Stimulated activated CD8-positive, alpha-beta memory T cell treated with anti-CD3 and anti-CD28 coated beads, Interleukin-4, amount 100 ng/mL, for 4 hours (primary cell): ENCODE data around the gene SNX32.

ENCODE experiments used
- DNase-seq, 2 donors: peaks; one replicate each; pipeline ENCODE4 v3.0.0-alpha.2; 2020; ENCODE audit warnings: low read depth in 2 of 2, low spot score in 1 of 2

The SNX32 gene

DNA sequence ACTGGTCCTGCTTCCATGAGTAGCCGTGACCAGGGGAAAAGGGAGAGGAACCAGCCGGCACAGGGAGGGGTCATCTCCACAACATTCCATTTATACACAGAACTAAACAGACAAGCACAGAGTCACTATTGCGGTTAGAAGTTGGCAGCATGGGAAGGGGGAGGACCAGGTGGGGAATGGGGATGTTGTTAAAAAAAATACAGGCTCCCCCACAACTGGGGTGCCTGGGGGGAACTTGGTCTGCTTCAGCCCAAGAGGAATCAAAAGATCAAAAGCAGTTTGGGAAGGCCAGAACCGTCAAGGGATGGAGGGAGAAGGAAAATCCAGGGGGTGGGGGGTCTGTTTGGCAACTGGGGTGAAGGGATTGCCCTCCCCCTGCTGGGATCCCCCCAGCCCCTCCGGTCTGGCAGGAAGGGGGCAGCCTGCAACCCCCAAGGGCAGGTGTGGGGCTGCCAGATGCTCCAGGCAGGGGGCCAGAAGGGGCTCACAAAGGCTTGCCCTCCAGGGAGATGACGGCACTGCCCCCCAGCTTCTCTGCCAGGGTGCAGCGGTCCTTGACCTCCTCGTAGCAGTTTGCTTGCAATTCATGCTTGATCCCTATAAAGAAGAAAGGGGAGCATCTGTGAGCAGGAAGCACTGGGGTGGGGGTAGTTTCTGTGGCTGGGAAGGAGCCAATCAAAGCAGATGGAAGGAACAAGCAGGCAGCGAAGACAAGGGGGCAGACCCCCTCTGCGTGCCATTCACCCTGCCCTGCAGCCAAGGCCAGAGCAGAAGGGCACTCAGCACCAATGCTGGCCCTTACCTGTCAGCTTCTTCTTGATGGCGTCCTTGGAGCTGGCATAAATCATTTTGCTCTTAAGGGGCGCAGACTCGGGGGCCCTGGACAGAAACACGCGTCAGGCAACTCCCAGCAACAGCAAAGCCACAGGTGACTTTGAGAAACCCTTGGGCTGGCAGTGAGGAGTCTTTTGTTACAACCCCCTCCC is 21.4 kb downstream of the SNX32 start:
- no peak for DNase-seq

DNA sequence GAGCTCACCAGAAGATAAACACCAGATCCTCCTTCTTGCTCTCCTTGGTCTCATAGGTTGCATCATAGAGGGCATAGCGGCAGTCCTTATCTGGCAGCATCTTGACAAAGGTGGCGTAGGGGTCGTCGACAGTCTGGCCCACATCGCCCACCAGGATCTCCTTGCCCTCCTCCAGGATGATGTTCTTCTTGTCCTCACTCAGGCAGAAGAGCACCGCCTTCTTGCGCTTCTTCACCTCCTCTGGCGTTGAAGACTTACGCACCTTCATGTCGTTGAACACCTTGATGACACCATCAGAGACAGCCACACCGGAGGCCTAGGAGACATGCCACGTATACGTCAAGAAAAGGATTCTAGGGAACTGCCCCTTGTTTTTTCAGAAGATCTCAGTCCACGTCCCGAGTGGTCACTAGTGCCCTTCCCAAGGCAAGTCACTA is 22.2 kb downstream of the SNX32 start:
- no peak for DNase-seq

DNA sequence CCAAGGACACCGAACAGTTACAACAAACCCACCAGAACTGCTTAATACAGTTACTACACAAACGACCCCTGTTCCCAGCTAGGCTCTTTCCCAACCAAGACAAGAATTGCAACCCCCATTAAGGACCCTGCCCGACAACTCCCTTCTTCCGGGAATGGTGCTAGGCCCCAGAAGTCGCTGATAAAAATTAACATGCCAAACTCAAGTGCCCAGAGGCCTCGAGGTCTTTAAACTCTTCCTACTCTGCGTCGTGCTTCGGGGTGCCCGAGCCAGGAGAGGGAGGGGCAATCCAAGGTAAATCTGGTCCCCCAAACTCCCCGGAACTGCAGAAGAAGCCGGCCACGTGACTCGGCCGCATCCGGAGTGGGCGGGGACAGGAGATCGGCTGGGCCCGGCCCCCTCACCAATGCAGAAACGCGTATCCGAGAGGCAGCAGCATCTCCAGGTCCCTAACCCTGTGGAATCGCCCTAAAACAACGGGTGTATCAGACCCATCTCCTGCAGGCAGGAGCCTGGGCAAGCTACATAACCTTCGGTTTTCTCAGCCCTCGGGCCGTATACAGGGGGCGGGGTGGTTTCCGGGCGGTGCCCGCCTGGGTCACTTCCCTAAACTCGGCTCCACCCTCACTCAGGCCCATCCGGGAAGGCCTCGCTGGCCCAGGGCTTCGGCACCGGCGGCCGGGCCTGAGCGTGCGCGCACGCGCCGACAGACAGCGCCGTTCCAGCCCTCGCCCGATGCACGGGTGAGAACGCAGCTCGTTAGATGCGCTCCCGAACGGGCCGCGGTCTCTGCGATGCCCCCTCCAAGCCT is 23.1 kb downstream of the SNX32 start:
- DNase-seq = peak; percentile 65 to 72

DNA sequence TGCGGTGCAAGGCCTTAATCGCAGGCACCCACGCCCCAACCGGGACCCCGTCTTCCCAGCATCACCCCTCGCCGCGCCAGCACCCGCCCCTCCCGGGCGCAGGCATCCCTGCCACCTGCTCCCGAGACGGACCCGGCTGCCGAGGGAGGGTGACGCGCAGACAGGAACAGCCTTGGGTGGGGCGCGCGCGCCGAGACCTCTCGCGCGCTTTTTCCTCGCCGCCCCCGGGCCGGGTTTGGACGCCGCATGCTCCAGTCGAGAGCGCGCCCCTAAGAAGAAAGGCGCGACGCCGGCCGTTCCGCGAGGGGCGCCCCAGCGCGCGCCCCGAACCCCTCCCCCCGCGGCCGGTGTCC is 23.7 kb downstream of the SNX32 start:
- DNase-seq = peak in 1 of 2 donors; percentile 26

DNA sequence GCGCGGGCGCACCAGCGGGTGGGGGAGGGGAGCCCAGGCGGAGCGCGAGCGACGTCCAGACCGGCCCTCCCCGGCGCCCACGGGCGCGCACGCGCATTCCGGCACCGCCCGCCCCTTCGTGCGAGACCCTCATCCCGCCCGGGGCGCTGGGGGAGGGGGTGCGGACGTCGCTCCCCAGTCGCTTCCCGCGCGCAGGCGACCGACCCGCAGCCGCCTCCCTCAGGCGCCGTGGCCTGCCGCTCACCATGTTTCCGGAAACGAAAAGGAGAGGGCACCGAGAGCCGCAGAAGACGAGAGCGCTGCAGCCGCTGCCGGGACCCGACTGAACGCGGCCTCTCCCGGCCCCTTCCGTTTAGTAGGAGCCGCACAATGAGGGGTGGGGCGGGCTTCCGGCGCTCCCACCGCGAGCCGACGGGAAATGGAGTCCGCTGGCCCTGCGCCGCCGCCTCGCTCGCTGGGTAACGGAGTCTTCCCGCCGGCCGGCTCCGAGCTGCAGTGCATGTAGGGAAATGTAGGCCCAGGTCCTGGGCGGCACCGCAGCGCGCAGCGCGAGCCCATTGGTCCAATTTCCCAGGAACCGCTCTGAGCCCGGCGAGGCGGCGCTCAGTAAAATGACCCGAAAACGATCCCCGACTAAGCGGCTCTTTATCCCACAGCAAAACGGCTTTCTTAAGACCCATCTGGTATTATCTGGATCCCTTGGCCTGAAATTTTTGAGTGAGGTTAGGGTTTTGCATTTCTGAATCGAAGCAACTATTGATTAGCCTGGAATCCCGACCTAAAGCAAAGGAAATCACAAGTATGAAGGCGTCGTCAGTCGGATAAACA is 24.3 kb downstream of the SNX32 start, which contains the start of gene CFL1:
TSS of gene CFL1 (minus strand) at position 328 of the 828 bp plus-strand sequence. CDS start at position 247, 81 bp downstream.
- peak; percentile 90 to 95 for DNase-seq

DNA sequence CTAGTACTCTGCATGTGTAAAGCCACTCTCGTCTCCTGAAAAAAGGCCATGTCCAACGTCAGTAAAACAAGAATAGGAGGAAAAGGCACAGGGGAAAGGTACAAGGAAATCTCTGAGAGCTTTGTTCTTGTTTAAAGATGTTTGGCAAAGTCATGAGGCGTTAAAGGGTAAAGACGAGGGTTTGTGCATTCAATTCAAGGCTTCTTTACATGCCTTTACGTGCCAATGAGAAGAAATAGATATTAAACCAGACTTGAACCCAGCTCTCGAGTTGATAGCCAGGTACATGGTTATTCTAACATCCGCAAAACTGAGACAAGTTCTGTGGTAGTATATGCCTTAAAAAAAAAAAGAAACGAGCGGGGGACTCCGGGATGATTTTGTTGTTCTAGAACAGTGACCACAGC is 24.9 kb downstream of the SNX32 start:
- DNase-seq = no peak

DNA sequence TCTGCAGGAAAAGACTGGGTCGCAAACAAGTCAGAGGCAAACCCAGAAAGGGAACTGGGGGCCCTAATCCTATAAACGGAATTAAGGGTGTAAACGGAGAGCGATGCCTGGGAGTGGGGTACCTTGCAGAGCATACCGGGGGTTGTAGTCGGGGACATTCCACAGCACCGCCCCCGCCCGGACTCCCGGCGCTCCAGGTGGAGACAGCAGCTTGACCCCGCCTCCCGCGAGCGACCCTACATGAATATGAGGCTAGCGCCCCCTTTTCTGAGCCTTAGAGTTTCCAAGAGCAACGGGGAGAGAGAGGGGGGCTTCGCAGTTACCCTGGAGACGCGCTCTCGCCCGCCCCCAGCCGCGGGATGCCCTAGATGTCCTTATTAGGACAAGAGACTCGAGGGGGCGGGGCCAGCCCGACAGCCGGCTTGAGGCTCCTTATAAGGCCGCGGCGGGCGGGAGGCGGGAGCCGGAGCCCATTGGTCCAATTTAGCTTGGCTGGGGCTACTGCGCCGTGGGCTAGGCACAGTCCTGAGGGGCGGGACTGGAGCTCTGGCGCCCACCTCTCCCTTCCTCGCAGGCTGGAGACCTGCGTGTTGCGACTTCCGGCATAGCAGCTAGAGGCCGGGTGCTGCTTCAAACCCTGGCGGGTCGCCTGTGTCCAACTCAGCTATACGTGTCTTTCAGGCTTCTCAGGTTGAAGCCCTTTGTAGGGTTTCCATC is 25.5 kb downstream of the SNX32 start:
- peak; percentile 92 to 99 for DNase-seq

DNA sequence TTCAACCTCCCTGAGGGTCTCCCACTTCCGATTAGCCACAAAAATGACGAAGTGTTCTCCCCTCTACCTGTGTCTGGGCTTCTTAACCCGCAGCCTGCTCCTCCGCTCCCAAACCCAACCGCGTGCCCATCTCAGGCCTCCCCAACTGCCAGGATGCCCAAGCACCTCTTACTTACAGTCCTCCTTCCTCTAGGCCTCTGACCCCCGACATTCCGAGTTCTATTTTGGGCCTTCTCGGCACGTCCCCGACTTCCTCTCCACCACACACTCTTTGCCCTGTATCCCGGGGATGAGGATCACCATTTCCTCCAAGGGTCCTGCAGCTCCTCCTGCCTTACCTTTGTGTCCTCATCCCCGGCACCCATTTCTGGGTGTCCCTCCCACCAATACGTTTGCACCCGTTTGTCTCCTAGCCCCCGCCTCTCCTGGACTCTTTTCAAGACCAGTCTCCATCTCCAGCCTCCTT is 26.1 kb downstream of the SNX32 start:
- DNase-seq = no peak

DNA sequence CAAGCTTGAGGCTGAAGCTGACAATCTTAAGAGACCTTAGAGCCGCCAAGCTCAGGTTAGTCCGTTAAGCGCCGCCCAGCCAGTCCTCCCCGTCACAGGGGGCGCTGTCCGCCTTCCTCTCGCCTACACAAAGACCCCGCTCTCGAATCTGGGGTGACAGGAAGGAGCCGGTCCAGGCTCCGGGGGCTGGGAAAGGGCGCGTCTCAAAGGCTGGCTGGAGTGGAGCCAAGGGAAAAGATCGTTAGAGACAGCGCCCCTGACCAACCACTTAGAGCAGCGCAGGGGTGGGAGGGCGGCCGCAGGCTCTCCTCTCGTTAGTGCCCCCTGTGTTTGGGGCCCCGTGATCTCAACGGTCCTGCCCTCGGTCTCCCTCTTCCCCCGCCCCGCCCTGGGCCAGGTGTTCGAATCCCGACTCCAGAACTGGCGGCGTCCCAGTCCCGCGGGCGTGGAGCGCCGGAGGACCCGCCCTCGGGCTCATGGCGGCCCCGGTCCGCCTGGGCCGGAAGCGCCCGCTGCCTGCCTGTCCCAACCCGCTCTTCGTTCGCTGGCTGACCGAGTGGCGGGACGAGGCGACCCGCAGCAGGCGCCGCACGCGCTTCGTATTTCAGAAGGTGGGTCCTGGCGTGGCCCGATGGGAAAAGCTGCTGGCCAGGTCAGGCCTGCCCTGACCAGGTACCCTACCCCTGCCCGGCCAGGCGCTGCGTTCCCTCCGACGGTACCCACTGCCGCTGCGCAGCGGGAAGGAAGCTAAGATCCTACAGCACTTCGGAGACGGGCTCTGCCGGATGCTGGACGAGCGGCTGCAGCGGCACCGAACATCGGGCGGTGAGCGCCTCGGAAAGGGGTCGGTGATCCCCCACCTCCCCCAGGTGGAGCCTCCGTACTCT is 26.8 kb downstream of the SNX32 start, which contains the start of gene MUS81:
TSS of gene MUS81 (plus strand) at position 156 of the 887 bp plus-strand sequence. CDS start at position 477, 321 bp downstream.
- DNase-seq = peak; percentile 92 to 94

DNA sequence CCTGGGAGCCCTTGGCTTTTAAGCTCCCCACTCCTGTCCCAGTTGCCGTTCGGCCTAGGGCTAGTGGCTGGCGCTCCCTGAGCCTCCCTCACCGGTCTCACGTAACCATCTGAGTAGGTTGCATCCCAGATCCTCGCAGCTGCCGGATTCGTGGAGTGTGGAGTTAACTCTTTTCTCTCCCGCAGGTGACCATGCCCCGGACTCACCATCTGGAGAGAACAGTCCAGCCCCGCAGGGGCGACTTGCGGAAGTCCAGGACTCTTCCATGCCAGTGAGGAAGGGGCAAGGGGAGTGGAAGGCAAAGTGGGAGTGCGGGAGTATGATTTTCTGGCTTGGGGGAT is 27.4 kb downstream of the SNX32 start:
- no peak for DNase-seq

DNA sequence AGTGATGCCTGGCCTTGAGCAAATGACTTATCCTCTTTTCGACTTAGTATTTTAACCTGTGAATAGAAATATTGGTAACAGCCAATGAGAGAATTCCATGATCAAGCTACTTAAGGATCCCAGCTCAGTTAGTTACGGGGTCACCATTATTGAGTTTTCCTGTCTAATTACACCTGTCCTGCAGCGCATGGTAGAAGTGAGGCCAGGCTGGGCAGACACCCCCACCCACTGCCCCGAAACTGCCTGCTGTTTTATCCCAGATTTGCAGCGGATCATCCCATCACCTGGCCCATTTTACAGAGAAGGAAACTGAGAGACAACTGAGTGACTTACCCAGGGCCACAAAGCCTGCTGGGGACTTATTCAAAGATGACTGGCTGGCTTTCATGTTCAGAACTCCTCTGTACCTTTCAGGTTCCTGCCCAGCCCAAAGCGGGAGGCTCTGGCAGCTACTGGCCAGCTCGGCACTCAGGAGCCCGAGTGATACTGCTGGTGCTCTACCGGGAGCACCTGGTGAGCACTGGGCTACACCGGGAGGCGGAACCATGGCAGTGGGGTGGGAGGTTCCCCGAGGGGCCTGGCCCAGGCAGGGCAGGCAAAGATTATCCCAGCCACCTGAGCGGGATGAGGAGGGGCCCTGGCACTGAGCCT is 27.9 kb downstream of the SNX32 start:
- DNase-seq = no peak

DNA sequence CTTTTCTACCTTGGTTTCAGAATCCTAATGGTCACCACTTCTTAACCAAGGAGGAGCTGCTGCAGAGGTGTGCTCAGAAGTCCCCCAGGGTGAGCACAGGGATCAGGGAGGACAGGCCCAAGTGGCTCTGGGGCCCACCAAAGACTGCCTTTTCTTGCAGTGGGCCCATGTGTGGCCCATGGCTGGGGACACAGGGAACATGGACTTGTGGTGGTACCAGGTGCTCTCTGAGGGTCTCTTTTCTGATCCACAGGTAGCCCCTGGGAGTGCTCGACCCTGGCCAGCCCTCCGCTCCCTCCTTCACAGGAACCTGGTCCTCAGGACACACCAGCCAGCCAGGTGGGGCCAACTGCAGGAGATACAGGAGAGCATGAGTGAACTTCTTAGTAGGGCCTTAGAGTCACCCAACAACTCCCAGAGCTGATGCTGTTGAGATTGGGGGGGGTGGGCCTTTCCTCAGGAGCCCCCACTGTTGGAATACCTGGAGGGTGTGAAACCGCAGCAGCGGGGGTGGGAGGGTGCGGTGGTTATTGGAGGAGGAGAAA is 28.5 kb downstream of the SNX32 start:
- no peak for DNase-seq

DNA sequence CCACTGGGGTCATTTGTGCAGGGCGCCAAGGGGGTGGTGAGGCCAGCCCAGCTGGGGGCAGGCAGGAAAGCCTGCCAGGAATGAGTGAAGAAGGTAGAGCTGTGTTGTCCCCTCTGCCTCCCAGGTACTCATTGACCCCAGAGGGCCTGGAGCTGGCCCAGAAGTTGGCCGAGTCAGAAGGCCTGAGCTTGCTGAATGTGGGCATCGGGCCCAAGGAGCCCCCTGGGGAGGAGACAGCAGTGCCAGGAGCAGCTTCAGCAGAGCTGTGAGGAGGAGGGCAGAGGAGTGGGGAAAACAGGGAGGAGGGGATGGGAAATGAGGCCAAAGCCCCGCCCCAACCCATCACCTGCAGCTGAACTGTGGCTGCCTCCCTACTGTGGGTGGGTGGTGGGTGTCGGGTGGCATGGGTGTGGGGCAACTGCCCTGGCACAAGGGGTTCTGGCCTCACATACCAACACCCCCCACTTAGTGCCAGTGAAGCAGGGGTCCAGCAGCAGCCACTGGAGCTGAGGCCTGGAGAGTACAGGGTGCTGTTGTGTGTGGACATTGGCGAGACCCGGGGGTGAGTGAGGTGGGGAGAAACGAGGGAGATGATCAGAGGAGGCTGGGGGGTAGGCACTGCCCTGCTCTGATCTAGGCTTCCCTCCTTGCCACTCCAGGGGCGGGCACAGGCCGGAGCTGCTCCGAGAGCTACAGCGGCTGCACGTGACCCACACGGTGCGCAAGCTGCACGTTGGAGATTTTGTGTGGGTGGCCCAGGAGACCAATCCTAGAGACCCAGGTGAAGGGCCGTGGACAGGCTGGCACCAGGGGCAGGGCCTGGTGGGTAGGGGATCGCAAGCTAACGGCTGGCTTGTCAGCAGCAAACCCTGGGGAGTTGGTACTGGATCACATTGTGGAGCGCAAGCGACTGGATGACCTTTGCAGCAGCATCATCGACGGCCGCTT is 29.5 kb downstream of the SNX32 start:
- DNase-seq = no peak

DNA sequence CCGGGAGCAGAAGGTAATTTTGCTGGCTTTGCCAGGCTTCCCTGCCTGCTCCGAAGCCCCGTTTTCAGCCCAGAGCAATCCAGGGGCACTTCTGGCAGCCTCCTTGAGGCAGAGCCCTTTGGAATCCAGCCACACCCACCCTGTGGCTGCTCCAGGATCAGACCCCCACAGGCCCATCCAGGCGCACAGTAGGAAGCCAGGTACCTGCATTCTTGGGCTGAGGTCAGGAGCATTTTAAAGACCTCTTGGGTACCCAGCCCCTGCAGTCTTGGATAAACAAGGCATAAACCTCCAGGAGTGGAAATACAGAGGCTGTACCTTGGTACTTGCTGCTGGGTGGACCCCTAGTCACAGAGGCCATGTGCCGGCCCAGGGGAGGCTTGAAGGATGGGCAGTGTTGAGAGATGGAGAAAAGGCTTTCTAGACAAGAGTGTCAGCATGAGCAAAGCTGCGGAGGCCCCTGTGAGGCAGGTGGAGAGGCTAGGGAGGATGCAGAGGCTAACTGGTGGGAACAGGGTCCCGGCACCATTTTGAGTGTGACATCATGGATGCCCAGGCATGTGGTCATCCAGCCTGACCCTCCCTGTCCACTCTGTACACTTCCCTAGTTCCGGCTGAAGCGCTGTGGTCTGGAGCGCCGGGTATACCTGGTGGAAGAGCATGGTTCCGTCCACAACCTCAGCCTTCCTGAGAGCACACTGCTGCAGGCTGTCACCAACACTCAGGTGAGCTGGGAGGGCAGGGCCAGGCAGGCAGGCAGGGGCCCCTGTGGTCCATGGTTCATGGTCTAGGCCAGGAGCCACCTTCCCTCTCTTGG is 30.3 kb downstream of the SNX32 start:
- DNase-seq = no peak

DNA sequence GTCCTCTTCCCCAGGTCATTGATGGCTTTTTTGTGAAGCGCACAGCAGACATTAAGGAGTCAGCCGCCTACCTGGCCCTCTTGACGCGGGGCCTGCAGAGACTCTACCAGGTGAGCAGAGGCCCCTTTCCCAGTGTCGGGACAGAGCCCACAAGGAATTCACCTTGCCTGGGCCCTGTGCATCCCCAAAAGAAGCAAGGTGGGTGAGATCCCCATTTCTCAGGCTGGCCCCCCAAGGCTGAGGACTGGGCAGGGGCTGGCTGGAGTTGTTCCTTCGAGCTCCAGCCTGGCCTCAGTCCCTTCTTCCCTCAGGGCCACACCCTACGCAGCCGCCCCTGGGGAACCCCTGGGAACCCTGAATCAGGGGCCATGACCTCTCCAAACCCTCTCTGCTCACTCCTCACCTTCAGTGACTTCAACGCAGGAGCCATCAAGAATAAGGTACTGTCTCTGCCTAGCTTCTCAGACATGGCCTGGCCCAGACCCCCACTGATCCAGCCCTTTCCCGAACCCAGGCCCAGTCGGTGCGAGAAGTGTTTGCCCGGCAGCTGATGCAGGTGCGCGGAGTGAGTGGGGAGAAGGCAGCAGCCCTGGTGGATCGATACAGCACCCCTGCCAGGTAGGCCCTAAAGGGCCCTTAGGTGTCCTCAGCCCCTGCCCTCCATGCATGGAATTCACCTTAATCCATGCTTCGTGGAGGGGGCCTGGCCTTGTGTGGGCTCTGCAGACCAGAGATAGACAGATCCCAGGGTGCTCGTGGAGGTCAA is 31.1 kb downstream of the SNX32 start:
- DNase-seq = no peak
